T-helper 1 cell treated with Interleukin-12 subunit alpha and Interleukin-12 subunit beta and Interleukin-4 antibody, amounts not matched to agents 30 μg/mL and 1 μg/mL, for 36 hours (primary cell): ENCODE measurements around the gene STK25.
A peak's percentile ranks its signal among the peaks of the same experiment; 100 is the strongest.
"Not testable (repeated sequence)": the region's sequence is repeated elsewhere in the genome, so short reads cannot be mapped to it uniquely, and the experiment has no call there.

ENCODE experiments used
- H3K27ac Mint-ChIP-seq: one replicate; pipeline ENCODE4 v1.8.0; 2021; ENCODE audit warnings: mild to moderate bottlenecking, mixed read lengths
- H3K27me3 Mint-ChIP-seq: one replicate; pipeline ENCODE4 v1.8.0; 2021; ENCODE audit warnings: low read depth, mixed read lengths
- H3K36me3 Mint-ChIP-seq: one replicate; pipeline ENCODE4 v1.8.0; 2021; ENCODE audit warnings: low read depth, mixed read lengths
- H3K4me1 Mint-ChIP-seq: one replicate; pipeline ENCODE4 v1.8.0; 2021; ENCODE audit warnings: low read depth, mixed read lengths
- H3K4me3 Mint-ChIP-seq: one replicate; pipeline ENCODE4 v1.8.0; 2021; ENCODE audit warnings: mild to moderate bottlenecking, moderate library complexity, mixed read lengths
- H3K9me3 Mint-ChIP-seq: one replicate; pipeline ENCODE4 v1.8.0; 2021; ENCODE audit warnings: mixed read lengths

STK25 gene

GRCh38 chr2:241532168-241532567, 23.8 kb upstream of the STK25 start:
- Mint-ChIP-seq H3K4me3 (no peak overlapping the region), H3K4me1 (no peaks in the 10 kb centered on the region), H3K27me3 (no peaks in the 10 kb centered on the region), H3K36me3 (no peaks in the 10 kb centered on the region), H3K9me3 (no peaks in the 10 kb centered on the region), H3K27ac (no peak overlapping the region)

DNA sequence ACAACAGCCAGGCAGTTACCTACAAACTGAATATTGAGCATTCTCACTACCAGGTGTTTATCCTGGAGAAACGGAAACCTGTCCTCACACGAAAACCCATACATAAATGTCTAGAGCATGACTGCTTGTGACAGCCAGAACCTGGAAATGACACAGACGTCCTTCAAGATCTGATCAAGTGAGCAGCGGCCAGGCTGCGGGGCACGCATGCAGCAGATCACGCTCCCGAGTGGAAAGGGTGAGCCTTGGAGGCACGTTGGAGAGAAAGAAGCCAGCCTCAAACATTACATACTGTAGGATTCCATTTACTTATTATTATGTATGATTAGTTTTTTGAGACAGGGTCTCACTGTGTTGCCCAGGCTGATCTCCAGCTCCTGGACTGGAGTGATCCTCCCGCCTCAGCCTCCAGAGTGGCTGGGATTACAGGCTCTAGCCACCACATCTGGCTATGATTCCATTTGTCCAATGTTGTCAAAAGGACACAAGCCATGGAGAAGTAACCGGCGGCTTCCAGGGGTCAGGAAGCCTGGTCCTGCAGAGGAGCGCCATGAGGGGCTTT, 22.9 kb upstream of the STK25 start:
- Mint-ChIP-seq H3K9me3 (no peaks in the 10 kb centered on the region), H3K27me3 (no peaks in the 10 kb centered on the region), H3K4me1 (no peaks in the 10 kb centered on the region), H3K27ac (no peak overlapping the region), H3K36me3 (no peaks in the 10 kb centered on the region), H3K4me3 (no peak overlapping the region)

DNA sequence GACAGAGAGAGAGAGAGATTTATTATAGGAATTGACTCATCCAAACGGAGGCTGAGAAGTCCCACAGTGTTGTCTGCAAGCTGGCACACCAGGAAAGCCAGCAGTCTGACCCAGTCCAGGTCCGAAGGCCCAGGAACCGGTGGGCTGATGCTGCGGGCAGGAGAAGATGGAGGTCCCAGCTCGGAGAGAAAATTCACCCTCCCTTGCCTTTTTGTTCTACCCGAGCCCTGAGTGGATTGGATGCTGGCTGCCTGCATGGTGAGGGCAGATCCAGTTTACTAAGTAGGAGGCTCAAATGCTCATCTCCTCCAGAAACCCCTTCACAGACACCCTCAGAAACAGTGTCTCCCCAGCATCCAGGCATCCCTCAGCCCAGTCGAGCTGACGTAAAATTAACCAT, 22.2 kb upstream of the STK25 start:
- H3K27ac Mint-ChIP-seq: no peak overlapping the region
- no peaks in the 10 kb centered on the region for H3K36me3 Mint-ChIP-seq
- H3K4me1 Mint-ChIP-seq: no peaks in the 10 kb centered on the region
- no peaks in the 10 kb centered on the region for H3K27me3 Mint-ChIP-seq
- H3K9me3 Mint-ChIP-seq: no peaks in the 10 kb centered on the region
- H3K4me3 Mint-ChIP-seq: no peak overlapping the region

DNA sequence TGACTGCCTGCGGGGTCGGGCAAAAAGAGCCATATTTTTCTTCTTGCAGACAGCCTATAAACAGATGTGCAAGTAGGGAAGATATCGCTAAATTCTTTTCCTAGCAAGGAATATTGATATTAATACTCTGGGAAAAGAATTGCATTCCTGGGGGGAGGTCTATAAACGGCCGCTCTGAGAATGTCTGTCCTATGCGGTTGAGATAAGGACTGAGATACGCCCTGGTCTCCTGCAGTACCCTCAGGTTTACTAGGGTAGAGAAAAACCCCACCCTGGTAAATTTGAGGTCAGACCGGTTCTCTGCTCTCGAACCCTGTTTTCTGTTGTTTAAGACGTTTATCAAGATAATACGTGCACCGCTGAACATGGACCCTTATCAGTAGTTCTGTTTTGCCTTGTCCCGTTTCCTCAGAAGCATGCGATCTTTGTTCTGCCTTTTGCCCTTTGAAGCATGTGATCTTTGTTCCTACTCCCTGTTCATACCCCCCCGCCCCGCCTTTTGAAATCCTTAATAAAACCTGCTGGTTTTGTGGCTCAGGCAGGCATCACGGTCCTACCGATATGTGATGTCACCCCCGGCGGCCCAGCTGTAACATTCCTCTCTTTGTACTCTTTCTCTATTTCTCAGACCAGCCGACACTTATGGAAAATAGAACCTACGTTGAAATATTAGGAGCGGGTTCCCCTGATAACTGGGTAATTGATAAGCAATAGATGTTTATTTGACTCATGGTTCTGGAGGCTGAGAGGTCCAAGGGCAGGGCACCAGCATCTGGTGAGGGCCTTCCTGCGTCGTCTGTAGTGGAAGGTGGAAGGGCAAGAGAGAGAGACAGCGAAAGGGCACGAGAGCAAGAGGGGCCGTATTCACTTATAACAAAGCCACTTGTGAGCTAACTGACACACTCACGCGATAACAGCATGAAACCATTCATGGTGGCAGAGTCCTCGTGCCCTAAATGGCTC, 17.7 kb upstream of the STK25 start:
- not testable (repeated sequence) for H3K4me3 Mint-ChIP-seq, H3K27me3 Mint-ChIP-seq, H3K4me1 Mint-ChIP-seq, H3K9me3 Mint-ChIP-seq, H3K36me3 Mint-ChIP-seq, H3K27ac Mint-ChIP-seq

- Mint-ChIP-seq H3K4me1 (peaks cover 1% of the 10 kb centered on the region), H3K27ac (no peak overlapping the region), H3K4me3 (no peak overlapping the region), H3K9me3 (peaks cover 2% of the 10 kb centered on the region), H3K27me3 (peaks cover 5% of the 10 kb centered on the region), H3K36me3 (no peaks in the 10 kb centered on the region)
Measured at GRCh38 chr2:241522477-241522876, 14.1 kb upstream of the STK25 start.

- Mint-ChIP-seq H3K36me3 (peaks cover 2% of the 10 kb centered on the region), H3K4me1 (peaks cover 25% of the 10 kb centered on the region), H3K27ac (no peak overlapping the region), H3K27me3 (peaks cover 5% of the 10 kb centered on the region), H3K9me3 (peaks cover 7% of the 10 kb centered on the region), H3K4me3 (no peak overlapping the region)
Measured at GRCh38 chr2:241519669-241520068, 11.3 kb upstream of the STK25 start.

DNA sequence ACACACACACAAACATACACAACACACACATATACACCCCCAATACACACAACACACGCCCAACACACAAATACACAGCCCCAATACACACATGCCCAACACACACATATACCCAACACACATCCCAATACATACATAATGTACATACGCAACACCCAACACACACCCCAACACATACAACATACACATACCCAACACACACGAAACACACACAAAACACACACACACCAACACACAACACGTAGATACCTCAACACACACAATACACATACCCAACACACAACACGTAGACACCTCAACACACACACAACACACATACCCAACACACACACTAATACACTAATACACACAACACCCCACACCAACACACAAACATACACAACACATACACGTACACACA, 8.9 kb upstream of the STK25 start:
- H3K4me1 Mint-ChIP-seq: peaks cover 26% of the 10 kb centered on the region
- peaks cover 6% of the 10 kb centered on the region for H3K27me3 Mint-ChIP-seq
- H3K4me3 Mint-ChIP-seq: no peak overlapping the region
- H3K36me3 Mint-ChIP-seq: peaks cover 2% of the 10 kb centered on the region
- H3K27ac Mint-ChIP-seq: no peak overlapping the region
- peaks cover 7% of the 10 kb centered on the region for H3K9me3 Mint-ChIP-seq

GRCh38 chr2:241516520-241516965, 8.2 kb upstream of the STK25 start:
- peaks cover 2% of the 10 kb centered on the region for H3K36me3 Mint-ChIP-seq
- H3K27me3 Mint-ChIP-seq: peaks cover 10% of the 10 kb centered on the region
- peaks cover 7% of the 10 kb centered on the region for H3K9me3 Mint-ChIP-seq
- peaks cover 26% of the 10 kb centered on the region for H3K4me1 Mint-ChIP-seq
- no peak overlapping the region for H3K27ac Mint-ChIP-seq
- H3K4me3 Mint-ChIP-seq: peak overlapping the region; percentile 26

- H3K4me3 Mint-ChIP-seq: no peak overlapping the region
- H3K27ac Mint-ChIP-seq: peak overlapping the region; percentile 73
- H3K36me3 Mint-ChIP-seq: peaks cover 2% of the 10 kb centered on the region
- H3K27me3 Mint-ChIP-seq: peaks cover 10% of the 10 kb centered on the region
- peaks cover 7% of the 10 kb centered on the region for H3K9me3 Mint-ChIP-seq
- peaks cover 26% of the 10 kb centered on the region for H3K4me1 Mint-ChIP-seq
Measured at GRCh38 chr2:241514986-241515737, 6.8 kb upstream of the STK25 start.

DNA sequence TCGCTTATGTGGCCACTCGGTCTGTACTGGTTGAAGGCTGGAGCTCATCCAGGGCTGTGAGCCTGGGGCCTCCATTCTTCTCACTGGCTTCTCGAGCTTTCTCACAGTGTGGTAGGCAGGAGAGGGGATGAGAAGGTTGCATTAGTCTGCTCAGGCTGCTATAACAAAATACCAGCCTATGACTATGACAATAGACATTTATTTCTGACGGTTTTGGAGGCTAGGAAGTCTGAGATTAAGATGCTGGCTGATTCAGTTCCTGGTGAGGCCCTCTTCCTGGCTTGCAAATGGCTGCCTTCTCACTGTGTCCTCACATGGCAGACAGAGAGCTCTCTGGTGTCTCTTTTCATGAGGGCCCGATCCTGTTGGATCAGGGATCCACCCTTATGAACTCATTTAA, 6.2 kb upstream of the STK25 start:
- H3K4me1 Mint-ChIP-seq: peaks cover 27% of the 10 kb centered on the region
- no peak overlapping the region for H3K27ac Mint-ChIP-seq
- no peak overlapping the region for H3K4me3 Mint-ChIP-seq
- peaks cover 2% of the 10 kb centered on the region for H3K36me3 Mint-ChIP-seq
- peaks cover 7% of the 10 kb centered on the region for H3K9me3 Mint-ChIP-seq
- H3K27me3 Mint-ChIP-seq: peaks cover 10% of the 10 kb centered on the region

DNA sequence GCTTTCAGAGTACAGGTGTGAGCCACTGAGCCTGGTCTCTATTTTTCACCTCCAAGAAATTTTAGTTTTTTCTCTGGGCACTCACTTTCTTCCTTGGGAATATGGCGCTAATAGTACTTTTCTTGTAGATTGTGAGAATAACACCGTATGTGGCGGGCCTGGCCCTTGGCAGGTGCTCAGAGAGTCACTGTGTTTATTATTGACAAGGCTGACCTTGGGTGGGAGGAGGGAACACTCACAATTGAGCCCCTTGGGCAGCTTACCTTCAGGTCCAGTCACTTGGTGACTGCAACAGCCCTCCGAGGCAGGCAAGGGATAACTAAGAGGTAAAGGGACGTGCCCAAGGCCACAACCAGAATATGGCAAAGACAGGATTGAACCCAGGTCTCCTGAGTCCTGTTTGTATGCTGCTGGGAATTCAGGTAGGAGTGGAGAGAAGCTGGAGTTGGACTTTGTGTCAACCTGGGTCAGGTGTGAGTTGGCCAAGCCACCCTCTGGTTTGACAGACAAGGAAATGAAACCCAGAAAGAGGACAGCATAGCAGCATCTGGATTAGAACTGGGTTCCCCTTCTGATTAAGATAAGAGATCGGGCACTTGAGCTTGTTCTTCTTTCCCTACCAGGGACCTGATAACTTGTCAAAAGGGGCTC, 2.8 kb upstream of the STK25 start:
- no peak overlapping the region for H3K4me3 Mint-ChIP-seq

DNA sequence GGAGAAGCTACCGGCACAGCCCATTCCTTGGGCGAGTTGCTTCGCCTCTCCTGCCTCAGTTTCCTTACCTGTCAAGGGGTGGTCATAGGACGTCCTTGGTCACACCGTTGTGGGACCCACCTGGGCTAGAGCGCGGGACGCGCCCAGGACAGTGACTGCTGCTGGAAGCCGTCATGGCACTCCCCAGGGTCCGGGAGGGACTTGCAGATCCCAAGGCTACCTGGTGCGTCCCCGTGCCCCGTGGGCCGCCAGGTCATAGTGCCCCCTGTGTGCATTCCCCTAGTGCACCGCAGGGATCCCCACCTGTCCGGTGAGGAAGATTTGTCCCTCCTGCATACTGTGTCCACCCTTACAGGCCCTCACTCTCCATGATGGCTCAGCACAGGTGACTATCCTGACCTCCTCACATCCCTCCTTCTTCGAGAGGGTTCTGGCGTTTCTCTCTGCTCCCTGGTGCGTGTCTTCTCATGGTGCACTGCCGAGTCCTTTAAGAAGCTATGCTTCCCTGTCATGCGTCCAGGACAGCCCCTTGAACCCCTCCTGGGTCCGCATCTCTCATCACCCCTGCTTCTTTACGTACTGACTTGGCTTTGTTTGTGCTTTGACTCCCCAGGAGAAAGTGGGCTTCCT, 886 bp upstream of the STK25 start:
- peak overlapping the region; percentile 69 for H3K27ac Mint-ChIP-seq
- H3K36me3 Mint-ChIP-seq: no peaks in the 10 kb centered on the region
- H3K27me3 Mint-ChIP-seq: peaks cover 10% of the 10 kb centered on the region
- no peaks in the 10 kb centered on the region for H3K9me3 Mint-ChIP-seq
- peaks cover 10% of the 10 kb centered on the region for H3K4me1 Mint-ChIP-seq
- peak overlapping the region; percentile 80 for H3K4me3 Mint-ChIP-seq

More for the DNA sequence above, 2.8 kb upstream of the STK25 start:
- H3K27ac Mint-ChIP-seq: no peak overlapping the region
- peaks cover 10% of the 10 kb centered on the region for H3K27me3 Mint-ChIP-seq
- H3K4me1 Mint-ChIP-seq: peaks cover 27% of the 10 kb centered on the region
- H3K9me3 Mint-ChIP-seq: no peaks in the 10 kb centered on the region
- H3K36me3 Mint-ChIP-seq: no peaks in the 10 kb centered on the region

DNA sequence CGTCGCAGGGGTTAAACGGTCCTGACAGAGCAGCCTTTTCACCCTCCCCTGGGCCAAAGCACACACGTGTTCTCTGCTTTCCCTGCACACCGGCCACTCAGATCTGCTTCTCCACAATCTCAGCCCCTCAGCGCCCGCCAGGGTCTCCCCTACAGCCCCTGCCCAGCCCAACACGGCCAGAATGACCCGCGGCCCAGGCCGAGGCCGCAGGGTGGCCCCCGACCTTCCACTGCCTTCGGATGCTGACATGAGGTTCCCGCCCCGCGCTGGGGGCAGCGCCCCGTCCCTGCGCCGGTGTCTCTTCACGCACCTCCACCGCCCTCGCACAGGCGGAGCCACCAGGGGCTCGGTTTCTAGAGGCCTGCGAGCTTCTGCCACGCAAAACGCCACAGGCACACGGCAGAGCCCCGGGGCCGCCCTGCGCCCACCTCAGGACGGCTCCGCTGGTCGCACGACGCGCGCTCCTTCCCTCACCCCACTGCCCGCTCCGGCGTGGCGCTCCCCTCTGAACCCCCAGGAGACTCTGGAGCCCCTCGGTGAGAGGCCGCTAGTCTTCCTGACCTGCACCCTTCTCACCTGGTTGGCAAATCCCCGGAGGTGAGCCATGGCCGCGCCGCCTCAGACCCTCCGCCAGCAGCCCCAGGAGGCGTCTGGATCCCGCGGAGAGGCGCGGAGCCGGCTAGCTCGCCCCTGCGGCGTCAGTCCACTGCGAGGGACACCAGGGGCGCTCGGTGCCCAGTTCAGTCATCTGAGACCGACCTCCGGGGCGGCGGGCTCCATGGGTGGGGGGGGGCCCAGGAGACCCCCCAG, 749 bp downstream of the STK25 start:
- Mint-ChIP-seq H3K4me1 (peaks cover 10% of the 10 kb centered on the region), H3K27ac (no peak overlapping the region), H3K27me3 (peaks cover 6% of the 10 kb centered on the region), H3K4me3 (peak overlapping the region; percentile 79), H3K36me3 (no peaks in the 10 kb centered on the region), H3K9me3 (no peaks in the 10 kb centered on the region)
